OCI-LY7 (cell line): ENCODE measurements around the gene PTGR1.

Source experiments
- EZH2phosphoT487 ChIP-seq: fragments of 200-600 bp; sonication (generic); IDR thresholded peaks from 2 replicates; pipeline ENCODE4 v1.6.1; 2018; ENCODE audit warnings: low read depth, borderline replicate concordance, mild to moderate bottlenecking, mixed run types, antibody characterized with exemption, low read length, moderate library complexity, mixed read lengths
- TF ChIP-seq, protein P1 (sequence below): fragments of 200-600 bp; sonication (generic); conservative IDR thresholded peaks from 2 replicates; pipeline ENCODE4 v1.5.1; 2014; ENCODE audit warnings: mild to moderate bottlenecking, antibody characterized with exemption, low read length, moderate library complexity, mixed read lengths

- TF ChIP-seq, protein P1, sequence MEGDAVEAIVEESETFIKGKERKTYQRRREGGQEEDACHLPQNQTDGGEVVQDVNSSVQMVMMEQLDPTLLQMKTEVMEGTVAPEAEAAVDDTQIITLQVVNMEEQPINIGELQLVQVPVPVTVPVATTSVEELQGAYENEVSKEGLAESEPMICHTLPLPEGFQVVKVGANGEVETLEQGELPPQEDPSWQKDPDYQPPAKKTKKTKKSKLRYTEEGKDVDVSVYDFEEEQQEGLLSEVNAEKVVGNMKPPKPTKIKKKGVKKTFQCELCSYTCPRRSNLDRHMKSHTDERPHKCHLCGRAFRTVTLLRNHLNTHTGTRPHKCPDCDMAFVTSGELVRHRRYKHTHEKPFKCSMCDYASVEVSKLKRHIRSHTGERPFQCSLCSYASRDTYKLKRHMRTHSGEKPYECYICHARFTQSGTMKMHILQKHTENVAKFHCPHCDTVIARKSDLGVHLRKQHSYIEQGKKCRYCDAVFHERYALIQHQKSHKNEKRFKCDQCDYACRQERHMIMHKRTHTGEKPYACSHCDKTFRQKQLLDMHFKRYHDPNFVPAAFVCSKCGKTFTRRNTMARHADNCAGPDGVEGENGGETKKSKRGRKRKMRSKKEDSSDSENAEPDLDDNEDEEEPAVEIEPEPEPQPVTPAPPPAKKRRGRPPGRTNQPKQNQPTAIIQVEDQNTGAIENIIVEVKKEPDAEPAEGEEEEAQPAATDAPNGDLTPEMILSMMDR, result no peak
- no peak for TF ChIP-seq EZH2phosphoT487
These were observed 38.0 kb upstream of the PTGR1 start for GRCh38 chr9:111637421-111637950.
